Dermis blood vessel endothelial cell (primary cell): ENCODE data around the gene MYD88. TPM values are rescaled to one million over a fixed set of nuclear protein-coding genes. Genes with fewer than 3 reads are reported as not detected.

Source experiments
- DNase-seq: peaks from one replicate; pipeline ENCODE4 v3.0.0; 2010
- total RNA-seq: library from RNA; depleted of rRNA; stranded (reverse); fragments of >200 nt; gene quantifications from 2 replicates; pipeline ENCODE4 v1.2.3, GENCODE V29; 2014

The MYD88 gene
- total RNA-seq = 29.3 and 29.9 TPM in 2 replicates

DNA sequence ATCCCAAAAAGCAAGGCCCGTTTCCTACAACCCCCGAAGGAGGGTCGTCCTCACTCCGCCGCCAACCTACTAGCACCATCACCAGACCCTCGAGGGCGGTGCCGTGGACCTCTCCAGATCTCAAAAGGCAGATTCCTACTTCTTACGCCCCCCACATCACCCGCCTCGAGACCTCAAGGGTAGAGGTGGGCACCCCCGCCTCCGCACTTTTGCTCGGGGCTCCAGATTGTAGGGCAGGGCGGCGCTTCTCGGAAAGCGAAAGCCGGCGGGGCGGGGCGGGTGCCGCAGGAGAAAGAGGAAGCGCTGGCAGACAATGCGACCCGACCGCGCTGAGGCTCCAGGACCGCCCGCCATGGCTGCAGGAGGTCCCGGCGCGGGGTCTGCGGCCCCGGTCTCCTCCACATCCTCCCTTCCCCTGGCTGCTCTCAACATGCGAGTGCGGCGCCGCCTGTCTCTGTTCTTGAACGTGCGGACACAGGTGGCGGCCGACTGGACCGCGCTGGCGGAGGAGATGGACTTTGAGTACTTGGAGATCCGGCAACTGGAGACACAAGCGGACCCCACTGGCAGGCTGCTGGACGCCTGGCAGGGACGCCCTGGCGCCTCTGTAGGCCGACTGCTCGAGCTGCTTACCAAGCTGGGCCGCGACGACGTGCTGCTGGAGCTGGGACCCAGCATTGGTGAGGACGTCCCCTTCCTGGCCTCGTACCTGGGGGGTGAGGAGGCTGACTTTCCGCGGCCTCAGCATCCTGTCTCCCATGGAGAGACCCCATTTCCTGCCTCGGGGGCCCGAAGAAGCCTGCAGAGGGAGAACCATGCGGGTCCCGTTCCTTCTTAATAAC is at the start of gene MYD88:
TSS of gene MYD88 (plus strand) at position 313 of the 842 bp plus-strand sequence. CDS start at position 353, 40 bp downstream.
- peak; percentile 71 for DNase-seq

DNA sequence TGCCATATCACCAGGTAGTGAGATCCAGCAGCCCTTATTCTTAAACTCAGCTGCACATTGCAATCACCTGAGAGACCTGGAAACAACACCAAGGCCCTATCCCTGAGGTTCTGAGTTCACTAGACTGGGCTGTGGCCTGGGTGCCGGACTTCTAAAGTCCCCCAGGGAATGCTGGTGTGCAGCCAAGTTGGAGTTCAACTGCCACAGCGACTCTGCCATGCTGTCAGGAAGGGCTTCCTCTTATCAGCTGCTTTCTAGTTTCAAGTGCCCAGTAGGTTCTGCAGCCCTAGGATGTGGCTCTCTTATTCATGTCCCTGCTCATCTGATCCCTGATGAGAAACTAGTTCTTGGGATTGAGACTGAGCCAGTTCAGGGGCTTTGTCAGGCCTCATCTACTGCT is 49.3 kb upstream of the MYD88 start:
- no peak for DNase-seq

DNA sequence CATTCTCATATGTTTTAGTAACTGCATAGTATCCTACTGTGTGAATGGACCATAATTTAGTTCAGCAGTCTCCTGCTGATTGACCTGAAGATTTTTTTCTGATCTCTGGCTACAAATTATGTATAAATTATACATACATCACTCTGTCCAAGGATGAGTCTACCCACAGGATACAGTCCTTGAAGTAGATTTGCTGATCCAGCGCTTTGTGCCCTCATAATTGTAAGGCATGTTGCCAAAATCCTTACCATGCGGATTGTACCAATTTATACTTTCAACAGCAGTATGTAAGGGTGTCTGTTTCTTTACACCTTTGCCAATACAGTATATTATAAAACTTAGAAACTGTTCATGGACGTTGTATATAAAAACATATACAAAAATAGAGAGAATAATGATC is 48.0 kb upstream of the MYD88 start:
- no peak for DNase-seq

DNA sequence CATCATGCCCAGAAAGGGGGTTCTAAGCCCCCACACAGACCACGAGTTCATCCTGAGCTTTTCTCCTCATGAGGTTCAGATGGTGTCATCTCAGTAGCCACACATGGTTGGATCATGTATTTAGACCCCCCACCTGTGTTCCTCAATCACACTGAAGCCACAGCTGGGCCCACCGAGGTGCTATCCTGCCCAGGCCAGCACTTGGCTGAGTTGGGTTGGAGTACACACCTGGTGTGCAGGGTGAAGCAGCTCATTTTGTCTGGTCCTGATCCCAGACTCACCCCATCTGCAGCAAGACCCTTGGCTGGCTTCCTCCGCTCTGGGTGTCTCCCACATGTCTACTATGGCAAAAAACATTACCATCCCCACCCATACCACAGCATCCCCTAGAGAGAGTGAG is 43.5 kb upstream of the MYD88 start:
- DNase-seq = no peak

DNA sequence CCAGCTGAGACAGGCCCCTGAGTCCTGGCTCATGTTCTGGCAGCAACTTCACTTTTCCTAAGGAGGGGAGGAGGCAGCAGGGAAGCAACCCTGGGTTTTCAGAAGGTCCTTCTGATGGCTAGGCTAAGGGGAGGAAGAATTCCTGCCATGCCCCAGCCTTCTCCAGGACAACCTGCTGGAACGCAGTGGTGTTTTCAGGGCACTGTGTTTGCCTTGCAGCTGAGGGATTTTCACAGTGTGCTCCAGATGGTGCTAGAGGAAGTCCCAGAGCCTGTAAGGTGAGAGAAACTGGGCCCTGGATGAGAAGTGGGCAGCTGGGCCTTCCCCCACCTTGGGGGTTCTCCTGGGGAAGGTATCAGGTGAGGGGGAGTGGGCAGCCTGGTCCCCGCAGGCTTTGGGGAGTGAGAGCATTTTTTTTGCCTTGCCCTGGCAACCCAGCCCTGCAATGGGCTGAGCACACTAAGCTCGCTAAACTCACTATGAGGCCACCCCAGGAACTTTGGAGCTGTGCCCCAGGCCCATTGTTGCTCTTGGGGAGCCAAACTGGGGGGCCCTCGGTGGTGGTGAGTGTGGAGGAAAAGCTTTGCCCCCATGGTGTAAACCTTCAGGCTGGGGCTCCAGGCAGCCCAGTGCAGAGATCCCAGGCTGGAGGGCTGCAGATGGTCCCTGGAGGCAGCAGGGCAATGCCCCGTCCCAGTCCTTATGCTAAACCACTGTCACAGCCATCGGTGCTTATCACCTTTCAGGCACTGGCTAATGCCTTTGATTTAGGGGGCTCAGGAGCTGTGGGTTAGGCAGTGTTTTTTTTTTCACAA is 42.6 kb upstream of the MYD88 start:
- no peak for DNase-seq

DNA sequence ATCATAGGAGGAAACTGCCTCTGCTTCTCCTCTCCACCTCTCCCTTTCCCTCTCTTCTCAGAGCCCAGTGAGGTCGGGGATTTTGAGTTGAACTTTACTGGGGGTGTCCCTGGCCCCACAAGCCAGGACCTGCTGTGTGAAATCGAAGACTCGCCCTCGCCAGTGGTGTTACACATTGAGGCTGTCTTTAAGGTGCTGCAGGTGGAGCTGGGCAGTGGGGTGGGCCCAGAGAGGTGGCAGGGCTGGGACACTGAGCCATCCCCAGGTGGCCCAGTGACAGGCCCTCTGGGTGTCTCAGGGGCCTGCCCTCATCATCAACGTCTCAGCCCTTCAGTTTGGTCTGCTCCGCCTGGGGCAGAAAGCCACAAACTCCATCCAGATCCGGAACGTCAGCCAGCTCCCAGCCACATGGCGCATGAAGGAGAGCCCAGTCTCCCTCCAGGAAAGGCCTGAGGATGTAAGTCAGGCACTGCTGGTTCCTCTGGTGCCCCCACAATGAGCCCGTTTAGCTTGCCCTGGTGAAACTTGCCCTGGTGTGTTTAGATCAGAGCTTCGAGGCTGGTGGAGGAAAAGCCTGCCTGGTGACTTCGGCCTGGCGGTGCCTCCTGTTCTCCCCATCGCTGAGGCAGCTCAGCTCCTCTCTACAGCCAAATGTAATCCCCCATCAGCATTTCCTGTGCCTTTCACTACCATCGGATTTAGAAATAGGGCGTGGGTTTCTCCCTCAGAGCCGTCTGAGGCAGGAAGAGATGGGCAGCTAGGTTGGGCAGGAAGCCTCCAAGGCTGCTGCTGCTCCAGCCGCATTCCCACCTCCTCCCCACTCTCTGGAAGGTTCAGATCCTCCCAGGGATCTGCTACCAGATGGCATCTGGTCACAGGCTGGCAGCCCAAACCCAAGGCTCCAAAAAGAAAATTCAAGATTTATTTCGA is 40.8 kb upstream of the MYD88 start:
- no peak for DNase-seq

DNA sequence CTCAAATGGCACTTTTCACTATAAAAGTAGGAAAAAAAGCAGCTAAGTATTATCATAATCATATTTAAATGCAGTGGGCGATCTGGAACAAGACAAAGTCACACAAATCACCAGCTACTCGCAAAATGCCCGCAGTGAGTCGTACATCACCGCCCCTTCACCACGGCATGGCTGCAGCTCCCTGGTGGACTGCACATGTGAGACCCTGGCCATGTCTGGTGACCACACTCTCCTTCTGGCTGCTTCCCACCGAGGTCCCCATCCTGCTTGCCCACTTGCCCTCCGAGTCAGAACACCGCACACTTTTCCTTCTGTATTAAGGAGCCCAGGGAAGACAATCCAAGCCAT is 40.1 kb upstream of the MYD88 start:
- no peak for DNase-seq

DNA sequence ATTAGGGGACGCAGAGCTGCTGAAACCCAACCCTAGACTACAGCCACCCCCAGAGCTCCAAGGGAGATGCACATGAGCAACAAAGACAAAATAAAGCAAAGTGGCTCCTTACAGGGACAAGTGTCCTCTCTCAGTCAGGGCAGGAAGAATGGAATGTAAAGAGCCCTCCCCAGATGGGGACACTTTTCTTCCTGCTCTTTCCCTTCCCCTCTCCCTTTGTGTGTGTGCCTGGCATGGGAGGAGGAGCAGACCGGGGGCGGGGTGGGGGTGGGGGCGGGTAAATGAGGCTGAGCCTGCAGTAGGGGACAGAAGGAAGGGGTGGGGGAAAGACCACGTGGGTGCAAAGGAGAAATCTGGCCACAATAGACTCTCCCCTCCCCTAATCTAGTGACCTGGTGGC is 38.9 kb upstream of the MYD88 start:
- no peak for DNase-seq

DNA sequence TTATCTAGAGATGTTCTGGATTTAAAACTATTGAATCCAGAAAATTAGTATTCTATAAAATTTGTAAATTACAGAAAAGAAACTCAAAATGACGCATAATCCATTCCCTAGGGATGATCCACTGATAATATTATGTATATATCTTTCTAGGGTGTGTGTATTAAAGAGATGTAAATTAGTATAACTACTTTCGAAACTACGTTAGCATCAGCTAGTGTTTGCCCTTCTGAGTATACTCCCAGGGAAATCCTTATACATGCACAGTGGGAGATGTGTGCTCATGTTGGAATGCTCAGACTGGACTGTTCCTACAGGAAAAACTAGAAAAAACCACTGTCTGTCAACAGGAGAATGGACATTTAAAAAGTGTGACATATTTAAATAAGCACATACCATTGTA is 38.0 kb upstream of the MYD88 start:
- no peak for DNase-seq

DNA sequence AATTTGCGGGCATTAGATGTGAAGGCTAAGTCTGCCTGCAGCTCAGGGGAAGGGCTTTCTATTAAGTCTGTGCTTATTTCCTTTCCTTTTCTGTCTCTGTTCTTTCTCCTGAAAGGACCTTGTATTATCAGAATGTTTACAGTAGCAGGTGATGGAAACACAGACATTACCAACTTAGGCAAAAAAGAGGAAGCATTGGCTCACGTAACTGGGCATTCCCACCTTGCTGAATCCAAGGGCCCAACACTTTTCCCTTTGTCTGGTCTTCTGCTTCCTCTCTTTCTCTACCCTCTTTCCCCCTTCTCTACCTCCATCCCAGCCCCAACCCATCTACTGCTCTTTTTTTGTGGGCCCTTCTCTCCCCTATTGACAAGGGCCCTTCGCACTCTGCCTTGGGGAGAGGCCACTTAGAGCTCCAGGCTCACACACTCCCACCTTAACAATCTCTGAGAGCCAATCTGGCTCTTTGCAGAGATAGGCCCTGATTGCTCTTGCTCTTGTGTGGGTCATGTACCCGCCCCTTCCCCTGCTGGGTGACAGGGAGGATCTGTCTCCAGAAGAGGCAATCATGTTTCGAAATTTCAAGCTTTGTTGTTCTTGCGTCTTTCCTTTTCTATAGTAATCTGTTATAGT is 36.5 kb upstream of the MYD88 start:
- DNase-seq = no peak

DNA sequence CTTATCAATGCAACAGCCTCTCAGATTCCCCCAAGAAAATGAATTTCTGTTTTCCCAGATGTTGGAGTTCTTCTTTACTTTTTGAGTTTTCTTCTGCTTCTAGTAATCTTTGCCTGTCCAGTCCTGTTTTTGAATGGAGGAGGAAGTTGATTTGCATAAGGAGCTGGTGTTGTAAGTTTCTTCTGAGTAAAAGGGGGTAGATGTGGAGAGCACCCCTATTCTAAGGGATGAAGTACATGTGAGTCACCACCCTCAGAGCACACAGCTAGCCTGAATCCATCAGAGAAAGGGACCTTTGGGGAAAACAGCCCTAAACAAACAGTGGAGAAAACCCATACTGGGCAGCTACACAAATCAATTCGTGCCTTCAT is 36.0 kb upstream of the MYD88 start:
- no peak for DNase-seq

DNA sequence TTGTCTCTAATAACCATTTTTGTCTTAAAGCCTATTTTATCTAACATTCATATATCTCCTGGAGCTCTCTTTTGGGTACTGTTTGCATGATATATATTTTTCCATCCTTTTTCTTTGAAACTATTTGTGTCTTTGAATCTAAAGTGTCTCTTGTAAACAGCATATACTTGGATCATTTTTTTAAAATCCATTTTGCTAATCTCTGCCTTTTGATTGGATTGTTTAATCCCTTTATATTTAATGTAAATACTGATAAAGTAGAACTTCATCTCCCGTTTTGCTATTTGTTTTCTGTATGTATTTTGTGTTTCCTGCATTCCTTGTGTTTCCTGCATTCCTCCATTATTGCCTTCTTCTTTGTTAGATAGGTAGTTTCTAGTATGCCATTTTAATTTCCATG is 32.9 kb upstream of the MYD88 start:
- DNase-seq = no peak

DNA sequence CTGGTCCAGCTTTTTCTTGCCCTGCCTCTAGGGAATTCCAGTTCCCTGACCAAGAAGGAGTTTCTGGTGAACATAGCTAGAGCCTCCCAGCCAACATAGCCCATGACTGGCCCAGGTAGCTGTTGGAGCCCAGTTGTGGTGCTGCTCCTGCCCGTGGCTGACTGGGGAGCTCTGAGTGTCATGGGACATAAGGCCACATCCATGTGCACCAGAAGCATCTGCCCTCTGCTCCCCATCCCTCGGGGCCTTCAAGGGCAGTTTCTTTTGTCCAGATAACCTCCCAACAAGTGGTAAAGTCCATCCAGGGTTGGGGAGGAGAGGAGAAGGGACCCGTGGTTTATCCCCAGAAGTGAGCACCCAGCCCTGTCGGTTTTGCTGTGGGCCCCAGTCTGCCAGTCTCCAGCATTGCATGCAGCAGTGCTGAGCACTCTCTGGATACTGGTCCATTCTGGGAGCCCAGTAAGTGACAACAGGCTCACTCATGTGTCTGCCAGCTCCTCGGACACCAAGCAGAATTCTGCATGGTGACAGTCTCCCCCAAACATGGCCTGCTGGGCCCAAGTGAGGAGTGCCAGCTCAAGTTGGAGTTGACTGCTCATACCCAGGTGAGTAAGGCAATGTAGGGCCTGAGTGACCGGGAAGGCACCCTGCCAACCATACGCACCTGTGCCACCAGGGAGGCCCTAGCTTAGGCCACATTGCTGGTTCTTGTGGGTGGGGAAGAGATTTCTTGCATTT is 30.4 kb upstream of the MYD88 start:
- DNase-seq = no peak

DNA sequence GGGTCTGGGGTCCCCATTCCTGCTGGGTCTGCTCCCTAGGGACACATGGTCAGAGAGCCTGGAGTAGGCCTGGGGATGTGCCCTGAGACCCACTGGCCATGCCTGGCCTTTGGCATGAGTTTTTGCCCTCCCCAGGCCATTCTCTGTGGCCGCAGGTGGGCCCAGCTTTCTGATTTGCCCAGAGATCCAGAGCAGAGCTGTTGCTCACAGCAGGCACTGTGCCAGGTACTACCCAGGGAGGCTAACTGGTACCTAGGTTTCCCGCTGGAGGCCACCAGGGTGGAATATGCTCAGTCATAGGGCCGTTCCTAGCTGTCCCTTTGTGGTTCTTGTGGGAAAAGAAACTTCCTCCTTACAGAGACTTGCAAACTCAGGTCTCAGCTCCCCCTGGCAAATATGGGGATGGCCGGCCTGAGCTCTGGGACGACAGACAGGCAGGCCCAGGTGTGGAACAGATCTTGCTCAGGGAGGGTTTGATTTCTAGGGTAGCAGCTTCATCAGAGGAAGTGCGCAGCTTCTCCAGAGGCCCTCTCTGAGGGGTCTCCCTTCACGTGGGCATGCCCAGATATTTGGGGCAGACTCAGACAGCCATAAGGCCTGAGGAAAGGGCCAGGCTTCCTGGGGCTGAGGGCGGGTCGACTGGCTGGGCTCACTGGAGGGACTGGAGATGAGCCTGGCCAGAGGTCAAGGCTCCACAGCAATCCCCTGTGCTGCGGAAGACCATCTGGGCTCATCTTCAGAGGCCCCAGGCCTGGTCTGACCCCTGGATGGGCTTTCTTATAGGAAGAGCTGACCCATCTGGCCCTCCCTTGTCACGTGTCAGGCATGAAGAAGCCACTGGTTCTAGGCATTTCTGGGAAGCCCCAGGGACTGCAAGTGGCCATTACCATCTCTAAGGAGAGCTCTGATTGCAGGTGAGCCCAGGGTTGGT is 29.5 kb upstream of the MYD88 start:
- DNase-seq = no peak

DNA sequence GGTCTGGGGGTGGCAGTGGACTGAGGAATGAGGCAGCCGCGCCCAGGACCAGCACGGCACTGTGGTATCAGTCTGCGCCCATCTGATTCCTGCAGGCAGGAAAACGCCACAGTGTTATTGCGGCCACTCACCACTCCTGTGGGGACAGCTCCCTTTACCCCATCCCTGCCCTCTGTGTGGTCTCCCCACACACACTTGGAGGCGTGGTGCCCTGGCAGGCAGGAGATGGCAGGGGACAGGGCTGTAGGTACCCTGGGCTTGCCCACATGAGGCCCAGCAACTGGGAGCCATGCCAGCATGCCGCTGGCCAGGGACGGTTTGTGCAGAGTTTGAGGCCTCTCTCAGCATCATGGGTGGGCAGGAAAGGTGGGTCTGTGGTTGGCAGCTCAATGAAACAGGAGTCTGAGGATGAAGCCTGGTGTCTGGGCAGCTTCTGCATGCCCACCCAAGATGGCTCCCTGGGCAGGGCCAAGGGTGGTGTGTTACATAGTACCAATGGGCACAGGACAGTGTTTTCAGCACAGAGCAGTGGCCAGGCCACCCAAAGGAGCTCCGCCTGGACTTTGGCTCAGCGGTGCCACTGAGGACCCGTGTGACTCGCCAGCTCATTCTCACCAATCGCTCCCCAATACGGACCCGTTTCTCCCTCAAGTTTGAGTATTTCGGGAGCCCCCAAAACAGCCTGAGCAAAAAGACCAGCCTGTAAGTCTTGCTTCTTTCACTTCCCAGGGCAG is 28.7 kb upstream of the MYD88 start:
- DNase-seq = no peak

DNA sequence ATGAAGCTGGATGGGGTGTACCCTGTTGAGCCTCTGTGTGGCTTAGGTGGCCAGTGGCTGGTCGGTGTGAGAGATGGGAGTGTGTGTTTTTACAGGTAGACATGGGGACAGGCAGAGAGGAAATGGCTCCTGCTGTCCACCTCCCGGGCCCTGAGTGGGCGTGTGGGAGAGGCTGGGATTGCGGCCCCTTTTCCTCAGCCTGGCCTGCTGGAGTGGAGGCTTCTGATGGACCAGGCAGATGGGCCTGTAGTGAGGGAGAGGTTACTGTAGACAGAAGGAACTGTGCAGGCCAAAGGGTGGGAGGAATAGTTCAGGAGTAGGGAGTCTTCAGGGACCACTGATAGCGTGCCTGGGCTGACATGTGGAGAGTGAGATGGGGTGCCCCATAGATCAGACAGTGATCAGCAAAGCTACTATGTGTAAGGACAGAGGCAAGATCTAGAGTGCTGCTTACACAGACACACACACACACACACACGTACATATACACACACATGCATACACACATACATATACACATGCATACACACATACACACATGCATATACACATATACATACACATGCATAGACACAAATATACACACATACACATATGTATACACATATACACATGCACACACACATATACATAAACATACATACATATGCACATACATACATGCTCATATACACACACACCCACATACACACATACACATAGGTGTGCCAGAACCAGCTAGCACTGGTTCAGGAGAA is 28.0 kb upstream of the MYD88 start:
- no peak for DNase-seq

DNA sequence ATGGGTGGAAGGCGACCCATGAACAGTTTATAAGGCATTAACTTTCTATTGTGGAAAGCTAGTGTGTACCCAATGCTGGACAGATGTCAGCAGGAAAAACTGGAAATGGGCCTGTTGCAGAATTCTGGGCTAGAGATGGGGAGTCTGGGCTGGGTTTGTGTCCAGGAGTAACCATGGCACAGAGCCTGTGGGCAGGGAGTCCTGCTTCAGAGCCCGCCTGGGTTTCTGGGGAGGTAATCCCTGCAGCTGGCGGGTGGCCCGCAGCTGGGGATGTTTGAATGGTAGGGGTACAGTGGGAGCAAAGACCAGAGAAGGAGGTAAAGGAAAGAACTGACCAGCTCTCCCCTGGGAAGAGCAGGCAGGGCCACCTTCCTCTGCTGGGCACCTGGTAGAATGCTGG is 27.3 kb upstream of the MYD88 start:
- no peak for DNase-seq

DNA sequence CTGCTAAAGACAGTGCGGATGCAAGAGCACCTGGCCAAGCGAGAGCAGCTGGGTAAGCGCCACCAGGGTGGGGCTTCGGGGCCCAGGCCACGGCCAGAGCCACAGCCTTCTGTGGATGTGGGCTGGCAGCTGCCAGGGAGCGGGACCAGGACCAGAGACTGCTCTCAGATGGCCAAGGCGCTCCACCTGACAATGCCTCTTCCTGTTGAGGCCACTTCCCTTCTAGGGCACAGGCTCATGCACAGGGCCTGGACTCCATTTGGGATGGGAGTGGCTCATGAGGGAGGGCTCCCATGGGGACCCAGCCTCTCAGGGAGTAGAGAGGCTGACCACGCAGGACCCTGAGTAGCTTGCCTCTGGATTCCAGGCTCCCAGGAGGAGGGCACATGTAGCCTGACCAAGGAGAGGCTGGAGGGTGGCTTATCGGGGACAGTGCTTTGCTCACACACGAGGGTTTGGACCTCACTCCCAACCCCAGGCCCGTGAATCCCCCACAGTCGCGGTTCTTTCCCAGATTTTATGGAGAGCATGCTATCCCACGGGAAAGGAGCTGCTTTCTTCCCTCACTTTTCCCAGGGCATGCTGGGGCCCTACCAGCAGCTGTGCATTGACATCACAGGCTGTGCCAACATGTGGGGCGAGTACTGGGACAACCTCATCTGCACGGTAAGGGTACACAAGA is 26.6 kb upstream of the MYD88 start:
- no peak for DNase-seq

DNA sequence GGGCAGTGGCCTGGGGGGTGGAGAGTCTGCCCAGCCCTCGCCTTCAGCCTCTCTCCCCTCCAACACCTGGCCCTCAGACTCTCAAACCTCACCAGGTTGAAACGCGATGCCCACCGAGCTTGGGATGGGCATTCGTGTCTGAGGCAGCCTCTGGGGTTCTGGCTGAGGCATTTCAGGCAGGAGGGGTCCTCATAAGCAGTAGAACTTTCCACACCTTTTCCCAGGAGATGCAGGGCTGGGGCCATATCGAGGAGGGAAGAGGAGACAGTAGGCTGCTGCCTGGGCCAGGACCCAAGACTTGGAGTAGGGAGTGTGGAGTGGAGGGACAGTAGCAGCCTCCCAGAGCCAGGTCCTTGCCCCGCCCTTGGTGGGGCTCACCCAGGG is 26.1 kb upstream of the MYD88 start:
- DNase-seq = no peak
